ENCODE data around the gene ACAT2.
"Not testable (repeated sequence)": the region's sequence is repeated elsewhere in the genome, so short reads cannot be mapped to it uniquely, and the experiment has no call there.

Gene ACAT2

DNA sequence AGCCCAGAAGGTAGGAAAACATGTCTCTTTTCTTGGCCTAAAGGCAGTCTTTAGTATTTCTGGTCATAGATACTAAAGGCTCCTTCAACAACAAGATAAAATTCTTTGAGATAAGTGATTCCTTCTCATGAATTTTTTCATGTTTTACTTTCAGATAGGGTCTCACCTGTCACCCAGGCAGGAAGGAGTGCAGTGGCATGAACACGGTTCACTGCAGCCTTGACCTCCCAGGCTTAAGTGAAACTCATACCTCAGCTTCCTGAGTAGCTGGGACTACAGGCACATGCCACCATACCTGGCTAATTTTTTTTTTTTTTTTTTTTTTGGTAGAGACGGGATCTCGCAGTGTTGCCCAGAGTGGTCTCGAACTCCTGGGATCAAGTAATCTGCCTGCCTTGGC, 47.3 kb downstream of the ACAT2 start:
- Mint-ChIP-seq H3K36me3 (no peaks in the 10 kb centered on the region), H3K9me3 (no peaks in the 10 kb centered on the region), H3K27ac (no peak overlapping the region), H3K27me3 (no peaks in the 10 kb centered on the region), H3K4me3 (no peak overlapping the region), H3K4me1 (no peaks in the 10 kb centered on the region)

DNA sequence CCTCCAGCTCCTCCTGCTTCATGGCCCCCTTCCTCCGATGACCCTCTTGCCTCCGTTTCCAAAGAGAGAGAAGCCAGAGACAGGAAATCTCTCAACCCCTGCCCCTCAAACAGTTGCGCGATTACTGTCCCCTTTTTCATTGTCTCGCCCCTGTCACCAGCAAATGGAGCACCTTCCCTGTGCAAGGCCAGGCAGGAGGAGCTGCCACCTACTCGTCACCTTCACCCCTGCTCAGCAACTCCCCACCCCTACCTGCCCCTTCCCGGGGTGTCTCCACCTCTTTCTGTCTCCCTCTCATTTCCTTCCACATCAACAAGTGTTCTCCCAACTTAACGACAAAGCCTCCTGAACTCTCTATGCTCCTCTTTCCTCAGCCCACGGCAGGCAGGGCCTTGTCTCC, 51.9 kb downstream of the ACAT2 start:
- Mint-ChIP-seq H3K9me3 (no peaks in the 10 kb centered on the region), H3K4me1 (no peaks in the 10 kb centered on the region), H3K27me3 (no peaks in the 10 kb centered on the region), H3K4me3 (no peak overlapping the region), H3K36me3 (no peaks in the 10 kb centered on the region), H3K27ac (no peak overlapping the region)

DNA sequence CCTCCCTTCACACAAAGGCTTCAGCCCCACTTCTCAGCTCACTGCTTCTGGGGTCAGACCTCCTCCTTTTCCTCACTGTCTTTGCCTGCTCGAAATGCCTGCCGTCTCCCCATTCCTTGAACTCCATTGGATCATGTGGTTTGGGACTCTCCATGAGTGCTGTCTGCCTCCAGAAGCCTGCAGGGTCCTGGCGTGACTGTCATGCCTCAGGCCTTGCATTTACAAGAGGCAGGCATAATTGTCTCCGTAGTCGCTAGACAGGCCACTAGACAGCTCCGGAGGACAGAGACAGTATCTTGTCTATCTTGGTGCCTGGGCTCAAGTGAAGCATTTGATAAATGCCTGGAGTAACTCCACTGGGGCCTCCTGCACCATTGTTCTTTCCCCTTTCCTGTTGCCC, 53.6 kb downstream of the ACAT2 start:
- H3K4me3 Mint-ChIP-seq = no peak overlapping the region
- no peaks in the 10 kb centered on the region for H3K36me3 Mint-ChIP-seq
- H3K9me3 Mint-ChIP-seq = no peaks in the 10 kb centered on the region
- no peak overlapping the region for H3K27ac Mint-ChIP-seq
- H3K4me1 Mint-ChIP-seq = peaks cover 13% of the 10 kb centered on the region
- no peaks in the 10 kb centered on the region for H3K27me3 Mint-ChIP-seq

DNA sequence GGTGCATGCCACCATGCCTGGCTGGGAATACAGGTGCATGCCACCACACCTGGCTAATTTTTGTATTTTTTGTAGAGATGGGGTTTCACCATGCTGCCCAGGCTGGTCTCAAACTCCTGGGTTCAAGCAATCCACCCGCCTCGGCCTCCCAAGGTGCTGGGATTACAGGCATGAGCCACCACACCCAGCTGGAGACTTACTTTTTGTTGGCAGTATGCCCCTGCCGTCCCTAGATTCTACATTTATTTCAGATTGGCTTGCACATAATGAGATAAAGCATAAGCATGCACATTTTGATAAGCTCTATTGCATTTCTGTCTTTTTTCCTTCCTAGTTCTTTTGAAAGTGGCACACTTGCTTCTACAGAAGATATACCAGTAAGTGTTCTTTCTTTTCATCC, 54.9 kb downstream of the ACAT2 start:
- H3K4me3 Mint-ChIP-seq, H3K27me3 Mint-ChIP-seq, H3K9me3 Mint-ChIP-seq, H3K27ac Mint-ChIP-seq, H3K36me3 Mint-ChIP-seq: not testable (repeated sequence)
- peaks cover 19% of the 10 kb centered on the region for H3K4me1 Mint-ChIP-seq

DNA sequence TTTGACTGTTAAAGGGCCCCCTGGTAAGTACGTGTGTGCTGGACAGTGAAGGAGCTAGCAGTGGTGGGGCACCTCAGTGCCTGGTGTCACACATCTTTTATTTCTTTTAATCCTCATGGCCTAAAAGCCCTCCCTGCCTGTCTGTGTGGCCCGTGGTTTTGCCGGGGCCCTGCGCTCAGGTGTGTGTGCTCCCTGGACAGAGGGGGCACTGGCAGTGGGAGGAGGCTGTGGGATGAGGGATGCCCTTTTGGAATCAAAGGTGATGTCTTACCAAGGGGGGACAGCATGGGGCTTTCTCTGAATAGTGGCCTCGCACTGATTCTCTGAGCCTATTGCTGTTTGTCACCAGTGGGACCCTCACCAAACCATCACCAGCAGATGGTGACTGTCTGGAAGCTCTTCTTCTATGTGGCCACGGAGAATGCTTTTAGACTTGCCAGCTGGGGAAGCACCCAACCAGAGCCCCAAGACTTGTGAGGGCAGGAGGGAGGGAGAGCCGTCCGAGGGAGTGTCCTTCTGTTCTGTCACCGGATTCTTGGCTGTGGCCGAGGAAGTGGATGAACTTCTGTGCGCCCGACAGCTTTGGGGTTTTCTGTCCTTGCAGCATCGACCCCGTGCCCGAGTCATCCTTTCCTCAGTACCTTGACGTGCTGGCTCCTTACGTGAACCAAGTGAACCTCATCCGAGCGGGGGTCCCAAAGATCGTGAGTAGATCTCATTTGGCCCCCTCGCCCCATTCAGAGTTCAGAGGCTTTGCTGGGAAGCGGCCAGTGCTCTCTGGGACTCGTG, 56.3 kb downstream of the ACAT2 start:
- Mint-ChIP-seq H3K4me1 (peaks cover 22% of the 10 kb centered on the region), H3K27me3 (no peaks in the 10 kb centered on the region), H3K36me3 (no peaks in the 10 kb centered on the region), H3K9me3 (no peaks in the 10 kb centered on the region), H3K4me3 (no peak overlapping the region), H3K27ac (no peak overlapping the region)

DNA sequence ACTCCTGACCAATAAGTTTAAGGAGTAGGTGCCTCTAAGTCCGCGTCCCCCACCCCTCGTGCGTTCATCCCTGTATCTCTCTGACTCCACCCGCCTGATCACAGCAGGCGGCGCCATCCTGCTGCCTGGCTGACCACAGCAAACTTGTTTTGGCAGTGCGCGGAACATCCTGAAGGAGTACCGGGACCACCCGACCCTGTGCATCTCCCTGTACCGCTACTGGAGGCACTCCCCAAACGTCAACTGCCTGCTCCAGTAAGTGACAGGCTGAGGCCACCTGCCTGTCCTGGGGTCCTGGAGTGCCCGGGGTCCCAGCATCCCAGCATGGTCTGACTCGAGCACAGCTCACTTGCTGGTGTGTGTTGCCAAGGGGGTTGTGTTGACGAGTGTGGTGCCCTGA, 57.3 kb downstream of the ACAT2 start:
- H3K27ac Mint-ChIP-seq = no peak overlapping the region
- peaks cover 22% of the 10 kb centered on the region for H3K4me1 Mint-ChIP-seq
- no peaks in the 10 kb centered on the region for H3K36me3 Mint-ChIP-seq
- no peaks in the 10 kb centered on the region for H3K9me3 Mint-ChIP-seq
- H3K27me3 Mint-ChIP-seq = no peaks in the 10 kb centered on the region
- peak overlapping the region; percentile 79 for H3K4me3 Mint-ChIP-seq

DNA sequence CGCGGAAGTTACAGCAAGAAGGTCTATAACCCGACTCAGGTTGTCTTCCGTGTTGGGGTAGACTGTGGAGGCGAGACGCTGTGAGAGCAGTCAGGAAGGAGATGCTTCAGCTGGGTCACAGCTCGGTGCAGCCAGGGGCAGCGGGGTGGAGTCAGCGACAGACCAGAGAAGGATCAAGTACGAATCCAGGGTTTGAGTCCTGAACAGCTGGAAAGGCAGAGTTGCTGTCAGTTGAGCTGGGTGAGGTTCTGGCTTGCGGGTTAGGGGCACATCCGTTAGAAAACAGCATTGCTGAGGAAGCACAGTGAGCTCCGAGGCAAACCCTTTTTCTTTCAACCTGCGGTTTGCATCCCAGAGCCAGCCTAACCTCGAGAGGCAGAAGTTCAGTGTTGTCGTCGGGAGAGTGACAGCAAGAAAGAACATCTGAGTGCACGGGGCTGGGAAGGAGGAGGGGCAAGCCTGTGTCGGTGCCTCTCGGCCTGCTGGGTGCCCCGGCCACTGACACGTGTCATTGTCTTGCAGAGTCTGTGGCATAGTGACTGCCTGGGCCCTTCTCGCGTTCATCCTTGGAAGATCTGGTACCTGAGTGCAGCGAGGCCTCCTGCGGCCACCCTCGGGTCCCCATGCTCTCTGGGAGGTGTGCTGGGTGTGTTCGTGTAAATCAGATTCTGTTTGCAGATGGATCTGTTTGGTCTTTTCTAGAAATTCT, 58.2 kb downstream of the ACAT2 start:
- H3K27ac Mint-ChIP-seq = peak overlapping the region; percentile 72

DNA sequence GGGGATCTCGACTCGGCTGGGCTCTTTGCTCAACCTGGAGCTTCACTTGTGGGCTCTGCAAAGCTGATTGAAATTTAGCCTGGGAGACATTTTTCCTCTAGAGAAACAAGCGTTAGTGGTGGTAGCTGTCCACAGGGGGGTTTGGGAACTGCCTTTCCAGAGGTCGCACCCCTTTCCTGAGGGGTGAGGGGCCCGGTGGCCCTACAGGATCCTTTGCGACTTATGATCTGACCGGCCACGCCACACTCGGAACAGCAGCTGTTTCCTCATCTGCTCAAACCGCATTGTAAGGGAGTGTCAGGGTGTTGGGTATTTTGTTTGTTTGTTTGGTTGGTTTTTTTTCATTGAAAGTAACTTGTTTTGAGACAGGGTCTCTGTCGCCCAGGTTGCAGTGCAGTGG, 59.3 kb downstream of the ACAT2 start:
- no peaks in the 10 kb centered on the region for H3K27me3 Mint-ChIP-seq
- H3K4me1 Mint-ChIP-seq = peaks cover 22% of the 10 kb centered on the region
- H3K4me3 Mint-ChIP-seq = no peak overlapping the region
- no peaks in the 10 kb centered on the region for H3K36me3 Mint-ChIP-seq
- H3K9me3 Mint-ChIP-seq = no peaks in the 10 kb centered on the region
- no peak overlapping the region for H3K27ac Mint-ChIP-seq

More for the DNA sequence above, 58.2 kb downstream of the ACAT2 start:
- H3K27me3 Mint-ChIP-seq = no peaks in the 10 kb centered on the region
- peak overlapping the region; percentile 79 for H3K4me3 Mint-ChIP-seq
- H3K36me3 Mint-ChIP-seq = no peaks in the 10 kb centered on the region
- H3K4me1 Mint-ChIP-seq = peaks cover 22% of the 10 kb centered on the region
- no peaks in the 10 kb centered on the region for H3K9me3 Mint-ChIP-seq

DNA sequence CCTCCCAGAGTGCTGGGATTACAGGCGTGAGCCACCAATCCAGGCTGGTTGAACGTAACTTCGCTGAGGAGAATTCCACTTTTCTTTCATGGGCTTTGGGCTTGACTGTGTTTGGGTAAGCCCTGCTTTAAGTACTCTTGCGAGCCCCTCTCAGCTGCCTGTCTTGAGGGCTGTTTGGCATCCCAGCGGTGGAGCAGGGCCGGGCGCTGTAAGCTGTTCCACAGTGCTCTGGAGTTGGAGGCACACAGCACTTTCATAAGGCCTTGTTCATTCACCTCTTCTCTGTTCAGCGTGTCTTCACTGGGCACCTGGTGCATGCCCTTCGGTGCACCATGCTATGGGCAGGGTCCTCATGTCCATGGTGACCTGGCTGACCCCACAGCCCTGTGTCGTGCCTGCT, 59.9 kb downstream of the ACAT2 start:
- Mint-ChIP-seq H3K4me1 (peaks cover 22% of the 10 kb centered on the region), H3K4me3 (no peak overlapping the region), H3K27me3 (no peaks in the 10 kb centered on the region), H3K9me3 (no peaks in the 10 kb centered on the region), H3K36me3 (no peaks in the 10 kb centered on the region), H3K27ac (no peak overlapping the region)

DNA sequence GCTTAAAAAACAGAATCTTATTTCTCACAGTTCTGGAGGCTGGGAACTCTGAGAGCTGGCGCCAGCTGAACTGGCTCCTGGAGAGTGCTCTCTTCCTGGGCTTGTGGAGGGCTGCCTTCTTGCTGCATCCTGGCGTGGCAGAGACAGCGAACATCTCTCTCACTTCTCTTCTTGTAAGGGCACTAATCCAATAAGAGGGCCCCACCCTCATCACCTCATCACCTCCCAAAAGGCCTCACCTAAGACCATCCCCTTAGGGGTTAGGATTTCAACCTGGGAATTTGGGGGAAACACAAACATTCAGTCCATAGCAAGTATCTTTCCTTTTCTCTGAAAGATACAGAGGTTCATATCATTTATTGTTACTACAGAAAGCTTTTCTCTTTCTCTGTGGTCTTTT, 62.1 kb downstream of the ACAT2 start:
- Mint-ChIP-seq H3K27me3 (no peaks in the 10 kb centered on the region), H3K4me1 (peaks cover 22% of the 10 kb centered on the region), H3K27ac (no peak overlapping the region), H3K9me3 (no peaks in the 10 kb centered on the region), H3K4me3 (no peak overlapping the region), H3K36me3 (no peaks in the 10 kb centered on the region)

DNA sequence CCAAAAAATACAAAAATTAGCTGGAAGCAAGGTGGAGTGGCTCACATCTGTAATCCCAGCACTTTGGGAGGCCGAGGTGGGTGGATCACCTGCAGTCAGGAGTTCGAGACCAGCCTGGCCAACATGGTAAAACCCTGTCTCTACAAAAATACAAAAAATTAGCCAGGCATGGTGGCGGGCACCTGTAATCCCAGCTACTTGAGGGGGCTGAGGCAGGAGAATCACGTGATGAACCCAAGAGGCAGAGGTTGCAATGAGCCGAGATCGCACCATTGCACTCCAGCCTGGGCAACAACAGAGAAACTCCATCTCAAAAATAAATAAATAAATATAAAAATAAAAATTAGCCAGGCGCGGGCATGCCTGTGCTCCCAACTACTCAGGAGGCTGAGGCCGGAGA, 62.8 kb downstream of the ACAT2 start:
- H3K4me3 Mint-ChIP-seq, H3K36me3 Mint-ChIP-seq, H3K27ac Mint-ChIP-seq, H3K9me3 Mint-ChIP-seq, H3K27me3 Mint-ChIP-seq: not testable (repeated sequence)
- peaks cover 20% of the 10 kb centered on the region for H3K4me1 Mint-ChIP-seq

DNA sequence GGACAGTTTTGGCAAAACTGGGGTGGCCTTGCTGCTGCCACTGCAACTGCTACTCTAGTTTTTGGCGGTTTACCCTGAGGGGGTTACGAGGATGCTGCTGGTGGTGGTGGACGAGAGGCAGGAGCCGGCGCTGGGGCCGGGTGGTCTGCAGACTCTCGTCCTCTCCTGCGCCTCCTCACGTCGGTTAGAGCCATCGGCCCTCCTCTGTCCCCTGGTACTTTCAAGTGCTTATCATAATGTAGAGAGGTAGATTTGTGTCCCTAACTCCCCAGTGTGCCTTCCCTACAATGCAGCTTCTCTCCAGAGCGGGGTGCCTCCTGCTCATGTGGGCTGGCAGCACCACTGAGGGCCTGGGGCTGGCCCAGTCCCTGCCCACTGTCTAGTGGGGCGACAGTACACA, 64.2 kb downstream of the ACAT2 start:
- Mint-ChIP-seq H3K4me1 (peaks cover 9% of the 10 kb centered on the region), H3K27ac (no peak overlapping the region), H3K36me3 (no peaks in the 10 kb centered on the region), H3K4me3 (no peak overlapping the region), H3K27me3 (no peaks in the 10 kb centered on the region), H3K9me3 (no peaks in the 10 kb centered on the region)

DNA sequence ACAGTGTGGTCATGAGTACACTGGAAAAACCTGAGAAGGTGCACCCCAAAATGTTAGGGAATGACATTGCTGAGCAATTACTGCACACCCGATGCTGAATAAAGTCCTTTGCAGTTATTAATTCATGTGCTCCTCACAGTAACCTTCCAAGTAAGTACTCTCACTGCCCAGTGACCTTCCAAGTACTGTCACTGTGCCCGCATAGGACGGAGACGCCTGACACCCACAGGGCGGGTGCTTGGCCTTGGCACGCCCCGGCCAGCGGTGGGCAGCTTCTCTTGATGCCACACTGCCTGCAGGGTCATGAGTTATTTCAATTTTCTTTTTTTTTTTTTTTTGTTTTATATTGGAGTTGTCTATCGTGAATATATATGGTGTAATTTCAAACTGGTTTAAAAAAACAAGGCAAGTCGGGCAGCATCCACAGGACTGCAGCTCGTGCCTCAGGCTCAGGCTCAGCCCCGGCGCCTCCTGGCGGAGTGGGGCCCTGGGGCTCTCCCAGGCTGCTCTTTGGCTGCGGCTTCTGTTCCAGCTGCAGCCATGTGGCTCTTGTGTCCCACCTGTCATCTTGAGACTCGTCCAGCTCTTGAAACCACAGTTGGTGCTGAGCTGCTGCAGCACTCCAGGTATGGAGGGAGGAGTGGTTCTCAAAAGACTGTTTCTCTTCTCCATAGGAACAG, 65.3 kb downstream of the ACAT2 start:
- Mint-ChIP-seq H3K4me1 (peaks cover 9% of the 10 kb centered on the region), H3K27ac (no peak overlapping the region), H3K27me3 (no peaks in the 10 kb centered on the region), H3K4me3 (no peak overlapping the region), H3K9me3 (no peaks in the 10 kb centered on the region), H3K36me3 (no peaks in the 10 kb centered on the region)

DNA sequence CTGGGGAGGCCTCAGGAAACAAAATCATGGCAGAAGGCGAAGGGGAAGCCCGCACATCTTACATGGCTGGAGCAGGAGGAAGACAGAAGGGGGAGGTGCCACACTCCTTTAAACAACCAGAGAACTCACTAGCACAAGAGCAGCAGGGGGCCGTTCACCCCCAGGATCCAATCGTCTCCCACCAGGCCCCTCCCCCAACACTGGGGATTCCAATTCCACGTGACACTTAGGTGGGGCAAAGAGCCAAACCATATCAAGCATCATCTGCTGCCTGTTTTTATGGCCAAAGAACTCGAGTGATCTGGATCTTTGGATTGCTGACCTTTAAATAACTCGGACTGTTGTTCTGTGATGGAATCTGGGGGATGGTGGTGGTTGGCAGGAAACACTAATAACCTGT, 66.2 kb downstream of the ACAT2 start:
- H3K4me1 Mint-ChIP-seq = peaks cover 11% of the 10 kb centered on the region
- H3K9me3 Mint-ChIP-seq = no peaks in the 10 kb centered on the region
- H3K27ac Mint-ChIP-seq = no peak overlapping the region
- H3K4me3 Mint-ChIP-seq = no peak overlapping the region
- no peaks in the 10 kb centered on the region for H3K27me3 Mint-ChIP-seq
- no peaks in the 10 kb centered on the region for H3K36me3 Mint-ChIP-seq
